HEK293 (cell line): ENCODE results near the gene ANKRD44.

ENCODE experiments used
- CTCF ChIA-PET: fragments of 350-600 bp; formaldehyde crosslinking; extraction: SDS; loops from one replicate; lab custom pipeline; 2021; ENCODE audit warnings: antibody characterized with exemption; lab: Yijun Ruan, JAX
- POLR2A ChIA-PET: fragments of 300-600 bp; formaldehyde crosslinking; extraction: SDS; loops from one replicate; lab custom pipeline; 2020; ENCODE audit warnings: antibody characterized with exemption, inconsistent platforms; lab: Yijun Ruan, JAX
- H3K27ac ChIP-seq: fragments of 200-500 bp; sonication (Bioruptor generic); 2 replicates; pipeline ENCODE4 v1.5.1; 2014; ENCODE audit warnings: low read depth, low read length, control low read depth, inconsistent platforms; ENCODE audit errors: extremely low read depth
- H3K36me3 ChIP-seq, 2 experiments: fragments of 200-500 bp in 1 of 2; sonication (Bioruptor generic) in 1 of 2; 1 replicate in 1 of 2; 2 replicates in 1 of 2; pipeline ENCODE4 v1.5.1; 2014 to 2017; ENCODE audit warnings: inconsistent platforms in 2 of 2, low read length in 2 of 2; ENCODE audit not compliant: control insufficient read depth in 2 of 2, insufficient read depth in 1 of 2
- H3K4me1 ChIP-seq: fragments of 200-500 bp; sonication (Bioruptor generic); 2 replicates; pipeline ENCODE4 v1.5.1; 2014; ENCODE audit warnings: mild to moderate bottlenecking, low read length, inconsistent platforms; ENCODE audit not compliant: control insufficient read depth, insufficient read depth
- H3K4me3 ChIP-seq: 2 replicates; pipeline ENCODE4 v1.5.1; 2011; ENCODE audit warnings: low read depth, mild to moderate bottlenecking, control low read depth, low read length, moderate library complexity
- H3K9me3 ChIP-seq: fragments of 200-500 bp; sonication (Bioruptor generic); 2 replicates; pipeline ENCODE4 v1.5.1; 2014; ENCODE audit warnings: low read depth, low read length, inconsistent platforms; ENCODE audit not compliant: control insufficient read depth, insufficient read depth
- FEZF1 ChIP-seq: fragments of 450-650 bp; formaldehyde crosslinking; IDR thresholded peaks from 2 replicates; pipeline ENCODE4 v1.5.1; 2016; ENCODE audit warnings: missing biosample characterization, missing genetic modification characterization
- HOXA7 ChIP-seq: sonication (generic); formaldehyde crosslinking; IDR thresholded peaks from 2 replicates; pipeline ENCODE4 v1.8.1; 2022; ENCODE audit warnings: missing genetic modification reagents, borderline replicate concordance
- KLF8 ChIP-seq: fragments of 450-650 bp; formaldehyde crosslinking; IDR thresholded peaks from 2 replicates; pipeline ENCODE4 v1.5.1; 2016; ENCODE audit warnings: missing biosample characterization, missing genetic modification characterization
- SCRT1 ChIP-seq: fragments of 450-650 bp; formaldehyde crosslinking; IDR thresholded peaks from 2 replicates; pipeline ENCODE4 v1.5.1; 2016; ENCODE audit warnings: missing biosample characterization, missing genetic modification characterization, borderline replicate concordance
- TCF7L2 ChIP-seq: IDR thresholded peaks from 2 replicates; pipeline ENCODE4 v1.6.1; 2011; ENCODE audit warnings: low read depth, mild to moderate bottlenecking, inconsistent platforms, low read length, moderate library complexity, borderline replicate concordance
- YY1 ChIP-seq: fragments of 450-650 bp; formaldehyde crosslinking; IDR thresholded peaks from 2 replicates; pipeline ENCODE4 v1.5.1; 2018; ENCODE audit warnings: missing biosample characterization, missing genetic modification characterization
- ZBTB1 ChIP-seq: fragments of 450-650 bp; formaldehyde crosslinking; IDR thresholded peaks from 2 replicates; pipeline ENCODE4 v1.5.1; 2016; ENCODE audit warnings: missing biosample characterization, missing genetic modification characterization
- ZBTB20 ChIP-seq: fragments of 450-650 bp; formaldehyde crosslinking; IDR thresholded peaks from 2 replicates; pipeline ENCODE4 v1.5.1; 2016; ENCODE audit warnings: missing biosample characterization, missing genetic modification characterization
- ZBTB48 ChIP-seq: fragments of 450-650 bp; formaldehyde crosslinking; IDR thresholded peaks from 2 replicates; pipeline ENCODE4 v1.5.1; 2016; ENCODE audit warnings: missing biosample characterization, missing genetic modification characterization
- ZNF132 ChIP-seq: fragments of 450-650 bp; formaldehyde crosslinking; IDR thresholded peaks from 2 replicates; pipeline ENCODE4 v1.5.1; 2017; ENCODE audit warnings: missing biosample characterization, missing genetic modification characterization, borderline replicate concordance
- ZNF140 ChIP-seq: fragments of 450-650 bp; formaldehyde crosslinking; IDR thresholded peaks from 2 replicates; pipeline ENCODE4 v1.5.1; 2016; ENCODE audit warnings: missing biosample characterization, missing genetic modification characterization
- ZNF202 ChIP-seq: fragments of 450-650 bp; formaldehyde crosslinking; IDR thresholded peaks from 2 replicates; pipeline ENCODE4 v1.5.1; 2016; ENCODE audit warnings: missing biosample characterization, missing genetic modification characterization, borderline replicate concordance
- ZNF211 ChIP-seq: fragments of 450-650 bp; formaldehyde crosslinking; IDR thresholded peaks from 2 replicates; pipeline ENCODE4 v1.5.1; 2016; ENCODE audit warnings: low read depth, missing biosample characterization, missing genetic modification characterization
- ZNF302 ChIP-seq: fragments of 450-650 bp; formaldehyde crosslinking; IDR thresholded peaks from 2 replicates; pipeline ENCODE4 v1.5.1; 2016; ENCODE audit warnings: missing biosample characterization, missing genetic modification characterization, low read depth
- ZNF37A ChIP-seq: fragments of 450-650 bp; IDR thresholded peaks from 2 replicates; pipeline ENCODE4 v1.5.1; 2018; ENCODE audit warnings: missing biosample characterization, missing genetic modification characterization
- ZNF391 ChIP-seq: fragments of 450-650 bp; formaldehyde crosslinking; IDR thresholded peaks from 2 replicates; pipeline ENCODE4 v1.5.1; 2016; ENCODE audit warnings: low read depth, missing biosample characterization, missing genetic modification characterization, borderline replicate concordance
- ZNF513 ChIP-seq: fragments of 450-650 bp; IDR thresholded peaks from 2 replicates; pipeline ENCODE4 v1.5.1; 2018; ENCODE audit warnings: missing biosample characterization, missing genetic modification characterization
- ZNF596 ChIP-seq: fragments of 450-650 bp; IDR thresholded peaks from 2 replicates; pipeline ENCODE4 v1.5.0; 2018; ENCODE audit warnings: missing biosample characterization, mild to moderate bottlenecking, missing genetic modification characterization, moderate library complexity
- ZNF639 ChIP-seq: fragments of 450-650 bp; formaldehyde crosslinking; IDR thresholded peaks from 2 replicates; pipeline ENCODE4 v1.5.1; 2016; ENCODE audit warnings: missing biosample characterization, missing genetic modification characterization
- ZNF837 ChIP-seq: fragments of 450-650 bp; formaldehyde crosslinking; IDR thresholded peaks from 2 replicates; pipeline ENCODE4 v1.5.1; 2016; ENCODE audit warnings: missing biosample characterization, missing genetic modification characterization
- ZNF843 ChIP-seq: fragments of 450-650 bp; formaldehyde crosslinking; IDR thresholded peaks from 2 replicates; pipeline ENCODE4 v1.5.1; 2016; ENCODE audit warnings: missing biosample characterization, missing genetic modification characterization
- TF ChIP-seq, protein P1 (sequence below): fragments of 450-650 bp; formaldehyde crosslinking; IDR thresholded peaks from 2 replicates; pipeline ENCODE4; 2016; ENCODE audit warnings: missing biosample characterization, missing genetic modification characterization
- TF ChIP-seq, protein P2 (sequence below): fragments of 450-650 bp; formaldehyde crosslinking; IDR thresholded peaks from 2 replicates; pipeline ENCODE4 v1.5.1; 2016; ENCODE audit warnings: missing biosample characterization, missing genetic modification characterization
- TF ChIP-seq, protein P3 (sequence below): fragments of 450-650 bp; formaldehyde crosslinking; IDR thresholded peaks from 2 replicates; pipeline ENCODE4 v1.5.1; 2016; ENCODE audit warnings: missing biosample characterization, missing genetic modification characterization

Gene ANKRD44

DNA sequence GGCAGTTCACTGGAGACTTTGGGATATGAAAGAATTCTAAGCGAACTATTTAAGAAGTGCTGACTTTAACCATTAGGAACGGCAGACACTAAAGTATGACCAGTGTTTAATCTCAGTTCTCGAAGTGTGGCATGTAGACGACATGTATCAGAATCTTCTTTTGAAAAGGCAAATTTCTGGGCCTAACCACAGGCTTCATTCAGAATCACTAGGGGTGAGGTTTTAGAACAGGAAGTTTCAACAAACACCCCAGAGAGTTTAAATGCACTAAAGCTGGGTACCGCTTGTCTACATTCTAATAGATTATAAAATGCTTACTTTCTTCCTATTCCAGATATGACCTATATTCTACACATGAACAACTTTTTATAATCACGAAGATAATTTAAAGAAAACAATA, 180.3 kb downstream of the ANKRD44 start (continued):
- TF ChIP-seq, protein P1, sequence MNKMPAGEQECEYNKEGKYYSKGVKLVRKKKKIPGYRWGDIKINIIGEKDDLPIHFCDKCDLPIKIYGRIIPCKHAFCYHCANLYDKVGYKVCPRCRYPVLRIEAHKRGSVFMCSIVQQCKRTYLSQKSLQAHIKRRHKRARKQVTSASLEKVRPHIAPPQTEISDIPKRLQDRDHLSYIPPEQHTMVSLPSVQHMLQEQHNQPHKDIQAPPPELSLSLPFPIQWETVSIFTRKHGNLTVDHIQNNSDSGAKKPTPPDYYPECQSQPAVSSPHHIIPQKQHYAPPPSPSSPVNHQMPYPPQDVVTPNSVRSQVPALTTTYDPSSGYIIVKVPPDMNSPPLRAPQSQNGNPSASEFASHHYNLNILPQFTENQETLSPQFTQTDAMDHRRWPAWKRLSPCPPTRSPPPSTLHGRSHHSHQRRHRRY (tag by site-specific recombination): no peak
- TF ChIP-seq SCRT1 (no peak), ZBTB20 (tag by site-specific recombination) (no peak), ZNF132 (tag by site-specific recombination) (no peak), ZNF302 (no peak), ZBTB1 (tag by site-specific recombination) (no peak), KLF8 (tag by site-specific recombination) (no peak), ZNF639 (no peak)
- TF ChIP-seq, protein P2, sequence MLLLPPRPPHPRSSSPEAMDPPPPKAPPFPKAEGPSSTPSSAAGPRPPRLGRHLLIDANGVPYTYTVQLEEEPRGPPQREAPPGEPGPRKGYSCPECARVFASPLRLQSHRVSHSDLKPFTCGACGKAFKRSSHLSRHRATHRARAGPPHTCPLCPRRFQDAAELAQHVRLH (tag by site-specific recombination): no peak
- TF ChIP-seq, all 188 proteins: peak for 0

DNA sequence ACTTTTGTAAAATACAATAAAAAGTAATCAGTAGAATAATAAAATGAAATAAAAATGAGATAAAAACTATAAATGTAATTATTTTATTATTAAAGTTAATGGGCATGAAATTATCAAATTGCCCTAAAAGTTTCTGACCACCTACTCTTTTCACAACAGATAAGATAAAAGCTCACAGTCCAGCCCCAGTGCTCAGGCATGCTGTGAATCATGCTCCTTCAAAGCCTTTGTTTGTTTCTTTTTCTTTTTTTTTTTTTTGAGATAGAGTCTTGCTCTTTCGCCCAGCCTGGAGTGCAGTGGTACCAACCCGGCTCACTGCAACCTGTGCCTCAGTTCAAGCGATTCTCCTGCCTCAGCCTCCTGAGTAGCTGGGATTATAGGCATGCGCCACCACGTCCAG, 181.7 kb downstream of the ANKRD44 start:
- no peak overlapping the region for H3K4me3 ChIP-seq
- TF ChIP-seq TCF7L2: peak; percentile 49; the same call in 1 of the 2 replicates
- no peak for TF ChIP-seq ZNF837 (tag by site-specific recombination)
- CTCF ChIA-PET: interaction anchor here (0.9 kb wide), 1 partner anchor 15 kb away, joined by 3 read pairs; no protein-coding TSS in a partner anchor
- H3K36me3 ChIP-seq: no peaks in the 10 kb centered on the region
- POLR2A ChIA-PET: no interaction called here
- no peaks in the 10 kb centered on the region; the same call in 1 of the 2 replicates for H3K4me1 ChIP-seq
- no peaks in the 10 kb centered on the region for H3K9me3 ChIP-seq
- H3K27ac ChIP-seq: no peak overlapping the region

GRCh38 chr2:197128126-197128525, 182.5 kb downstream of the ANKRD44 start:
- Histone ChIP-seq H3K27ac (no peak overlapping the region), H3K4me3 (no peak overlapping the region), H3K9me3 (no peaks in the 10 kb centered on the region), H3K4me1 (no peaks in the 10 kb centered on the region; the same call in 1 of the 2 replicates), H3K36me3 (no peaks in the 10 kb centered on the region)
- no peak for TF ChIP-seq HOXA7 (CRISPR knock-in tag)
- TF ChIP-seq ZNF211 (tag by site-specific recombination): no peak
- no peak for TF ChIP-seq ZNF843 (tag by site-specific recombination)
- TF ChIP-seq, protein P3, sequence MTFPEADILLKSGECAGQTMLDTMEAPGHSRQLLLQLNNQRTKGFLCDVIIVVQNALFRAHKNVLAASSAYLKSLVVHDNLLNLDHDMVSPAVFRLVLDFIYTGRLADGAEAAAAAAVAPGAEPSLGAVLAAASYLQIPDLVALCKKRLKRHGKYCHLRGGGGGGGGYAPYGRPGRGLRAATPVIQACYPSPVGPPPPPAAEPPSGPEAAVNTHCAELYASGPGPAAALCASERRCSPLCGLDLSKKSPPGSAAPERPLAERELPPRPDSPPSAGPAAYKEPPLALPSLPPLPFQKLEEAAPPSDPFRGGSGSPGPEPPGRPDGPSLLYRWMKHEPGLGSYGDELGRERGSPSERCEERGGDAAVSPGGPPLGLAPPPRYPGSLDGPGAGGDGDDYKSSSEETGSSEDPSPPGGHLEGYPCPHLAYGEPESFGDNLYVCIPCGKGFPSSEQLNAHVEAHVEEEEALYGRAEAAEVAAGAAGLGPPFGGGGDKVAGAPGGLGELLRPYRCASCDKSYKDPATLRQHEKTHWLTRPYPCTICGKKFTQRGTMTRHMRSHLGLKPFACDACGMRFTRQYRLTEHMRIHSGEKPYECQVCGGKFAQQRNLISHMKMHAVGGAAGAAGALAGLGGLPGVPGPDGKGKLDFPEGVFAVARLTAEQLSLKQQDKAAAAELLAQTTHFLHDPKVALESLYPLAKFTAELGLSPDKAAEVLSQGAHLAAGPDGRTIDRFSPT (tag by site-specific recombination): no peak
- TF ChIP-seq ZNF391 (tag by site-specific recombination): no peak
- no peak for TF ChIP-seq ZNF202
- no peak for TF ChIP-seq YY1
- no peak for TF ChIP-seq FEZF1 (tag by site-specific recombination)
- no peak for TF ChIP-seq ZNF37A (tag by site-specific recombination)
- no peak for TF ChIP-seq ZBTB48
- TF ChIP-seq ZNF140 (tag by site-specific recombination): no peak
- TF ChIP-seq ZNF513: no peak
- TF ChIP-seq ZNF596 (tag by site-specific recombination): no peak
- ChIA-PET CTCF (interaction anchor here (0.6 to 2.3 kb wide), 2 partner anchors 15 to 244 kb away, joined by 4 to 14 read pairs; no protein-coding TSS in a partner anchor), POLR2A (no interaction called here)
